ENCODE data around the gene ASMT. TPM values are rescaled to one million over a fixed set of nuclear protein-coding genes. Genes with fewer than 3 reads are reported as not detected.
"Not testable (repeated sequence)": the region's sequence is repeated elsewhere in the genome, so short reads cannot be mapped to it uniquely, and the experiment has no call there.

ASMT gene, protein sequence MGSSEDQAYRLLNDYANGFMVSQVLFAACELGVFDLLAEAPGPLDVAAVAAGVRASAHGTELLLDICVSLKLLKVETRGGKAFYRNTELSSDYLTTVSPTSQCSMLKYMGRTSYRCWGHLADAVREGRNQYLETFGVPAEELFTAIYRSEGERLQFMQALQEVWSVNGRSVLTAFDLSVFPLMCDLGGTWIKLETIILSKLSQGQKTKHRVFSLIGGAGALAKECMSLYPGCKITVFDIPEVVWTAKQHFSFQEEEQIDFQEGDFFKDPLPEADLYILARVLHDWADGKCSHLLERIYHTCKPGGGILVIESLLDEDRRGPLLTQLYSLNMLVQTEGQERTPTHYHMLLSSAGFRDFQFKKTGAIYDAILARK
- under 1 TPM; 0.40 to 0.48 TPM for total RNA-seq

- Mint-ChIP-seq H3K9me3 (no peaks in the 10 kb centered on the region), H3K27ac (no peak within 1 kb of the TSS), H3K4me3 (no peak within 1 kb of the TSS), H3K4me1 (no peaks in the 10 kb centered on the region), H3K27me3 (no peaks in the 10 kb centered on the region), H3K36me3 (ENCODE audit: low read depth) (no peaks in the 10 kb centered on the region)
- DNase-seq: no peak
- POLR2A ChIA-PET: no interaction called here
- CTCF ChIA-PET: no interaction called here
Observed at GRCh38 chrX:1614927-1615326, at the start of gene ASMT. TSS of gene ASMT (plus strand) at chrX:1615059. CDS start at chrX:1615200, 141 bp downstream.

- H3K9me3 Mint-ChIP-seq; POLR2A ChIA-PET; H3K27me3 Mint-ChIP-seq; CTCF ChIA-PET; H3K36me3 Mint-ChIP-seq (ENCODE audit: low read depth); H3K27ac Mint-ChIP-seq; H3K4me3 Mint-ChIP-seq: not testable (repeated sequence)
- DNase-seq: peak; percentile 6
- H3K4me1 Mint-ChIP-seq: peaks cover 26% of the 10 kb centered on the region
Observed at GRCh38 chrX:1574181-1574580, 40.7 kb upstream of the ASMT start.

GRCh38 chrX:1576201-1576992 lies 38.5 kb upstream of the ASMT start:
- Mint-ChIP-seq H3K36me3 (ENCODE audit: low read depth) (peaks cover 4% of the 10 kb centered on the region), H3K4me3 (no peak overlapping the region), H3K27me3 (no peaks in the 10 kb centered on the region), H3K4me1 (peaks cover 20% of the 10 kb centered on the region), H3K27ac (no peak overlapping the region), H3K9me3 (no peaks in the 10 kb centered on the region)
- peak; percentile 16 for DNase-seq
- CTCF ChIA-PET: no interaction called here
- POLR2A ChIA-PET: no interaction called here

DNA sequence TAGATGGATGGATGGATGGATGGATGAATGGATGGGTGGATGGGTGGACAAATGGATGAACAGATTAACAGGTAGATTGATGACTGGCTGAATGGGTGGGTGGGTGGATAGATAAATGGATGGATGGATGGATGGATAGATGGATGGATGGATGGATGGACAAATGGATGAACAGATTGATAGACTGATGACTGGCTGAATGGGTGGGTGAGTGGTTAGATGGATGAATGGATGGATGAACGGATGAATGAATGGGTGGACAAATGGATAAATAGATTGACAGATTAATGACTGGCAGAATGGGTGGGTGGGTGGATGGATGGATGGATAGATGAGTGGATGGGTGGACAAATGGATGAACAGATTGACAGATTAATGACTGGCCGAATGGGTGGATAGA lies 37.0 kb upstream of the ASMT start:
- ChIA-PET CTCF (no interaction called here), POLR2A (no interaction called here)
- no peak overlapping the region for H3K27ac Mint-ChIP-seq

GRCh38 chrX:1578511-1579173 lies 36.2 kb upstream of the ASMT start:
- DNase-seq: peak; percentile 15
- ChIA-PET CTCF (no interaction called here), POLR2A (no interaction called here)
- Mint-ChIP-seq H3K4me3 (no peak overlapping the region), H3K36me3 (ENCODE audit: low read depth) (peaks cover 2% of the 10 kb centered on the region), H3K27me3 (no peaks in the 10 kb centered on the region), H3K4me1 (peaks cover 31% of the 10 kb centered on the region), H3K27ac (no peak overlapping the region), H3K9me3 (no peaks in the 10 kb centered on the region)

More for the DNA sequence above, 37.0 kb upstream of the ASMT start:
- Mint-ChIP-seq H3K4me1 (peaks cover 23% of the 10 kb centered on the region), H3K9me3 (no peaks in the 10 kb centered on the region), H3K27me3 (no peaks in the 10 kb centered on the region), H3K36me3 (ENCODE audit: low read depth) (peaks cover 4% of the 10 kb centered on the region), H3K4me3 (no peak overlapping the region)
- DNase-seq: no peak

- H3K36me3 Mint-ChIP-seq (ENCODE audit: low read depth): no peaks in the 10 kb centered on the region
- peak overlapping the region; percentile 33 for H3K27ac Mint-ChIP-seq
- H3K9me3 Mint-ChIP-seq: no peaks in the 10 kb centered on the region
- no peaks in the 10 kb centered on the region for H3K27me3 Mint-ChIP-seq
- peak; percentile 86 for DNase-seq
- H3K4me3 Mint-ChIP-seq: peak overlapping the region; percentile 51
- ChIA-PET POLR2A (no interaction called here), CTCF (no interaction called here)
- peaks cover 43% of the 10 kb centered on the region for H3K4me1 Mint-ChIP-seq
Observed at GRCh38 chrX:1581132-1581531, 33.7 kb upstream of the ASMT start.

DNA sequence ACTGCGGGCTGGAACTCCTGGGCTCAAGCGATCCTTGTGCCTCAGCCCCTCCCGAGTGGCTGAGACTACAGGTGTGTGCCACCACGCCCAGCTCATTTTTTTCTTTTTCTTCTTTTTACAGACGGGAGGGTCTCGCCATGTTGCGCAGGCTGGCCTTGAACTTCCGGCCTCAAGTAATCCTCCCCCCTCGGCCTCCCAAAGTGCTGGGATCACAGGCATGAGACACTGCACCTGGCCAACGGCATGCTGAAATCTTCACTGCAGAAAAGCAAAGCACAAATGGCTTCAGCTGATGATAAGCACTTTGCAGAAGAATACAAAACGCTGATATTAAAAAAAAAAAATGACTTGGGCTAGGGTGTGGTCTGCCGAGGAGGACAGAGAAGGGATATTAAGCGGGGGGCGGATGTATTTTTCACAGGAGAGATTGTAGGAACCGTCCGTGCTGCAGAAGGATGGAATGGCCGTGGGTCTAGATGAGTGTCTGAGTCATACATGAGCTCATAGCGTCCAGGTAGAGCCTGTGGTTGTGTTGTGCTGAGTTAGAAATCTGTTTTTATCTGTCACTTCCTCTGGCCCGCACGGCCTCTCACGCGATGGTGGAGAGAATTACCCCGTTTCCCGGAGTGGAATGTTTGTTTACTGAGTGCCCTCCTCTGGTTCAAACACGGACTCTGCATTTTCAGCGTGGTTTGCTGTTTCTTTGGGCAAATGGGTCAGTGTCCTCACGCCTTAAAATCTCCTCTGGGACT lies 32.0 kb upstream of the ASMT start:
- Mint-ChIP-seq H3K9me3 (no peaks in the 10 kb centered on the region), H3K4me3 (peak overlapping the region; percentile 58), H3K36me3 (ENCODE audit: low read depth) (no peaks in the 10 kb centered on the region), H3K27ac (peak overlapping the region; percentile 85), H3K27me3 (no peaks in the 10 kb centered on the region), H3K4me1 (peaks cover 48% of the 10 kb centered on the region)
- ChIA-PET POLR2A (no interaction called here), CTCF (no interaction called here)
- DNase-seq: peak; percentile 90

DNA sequence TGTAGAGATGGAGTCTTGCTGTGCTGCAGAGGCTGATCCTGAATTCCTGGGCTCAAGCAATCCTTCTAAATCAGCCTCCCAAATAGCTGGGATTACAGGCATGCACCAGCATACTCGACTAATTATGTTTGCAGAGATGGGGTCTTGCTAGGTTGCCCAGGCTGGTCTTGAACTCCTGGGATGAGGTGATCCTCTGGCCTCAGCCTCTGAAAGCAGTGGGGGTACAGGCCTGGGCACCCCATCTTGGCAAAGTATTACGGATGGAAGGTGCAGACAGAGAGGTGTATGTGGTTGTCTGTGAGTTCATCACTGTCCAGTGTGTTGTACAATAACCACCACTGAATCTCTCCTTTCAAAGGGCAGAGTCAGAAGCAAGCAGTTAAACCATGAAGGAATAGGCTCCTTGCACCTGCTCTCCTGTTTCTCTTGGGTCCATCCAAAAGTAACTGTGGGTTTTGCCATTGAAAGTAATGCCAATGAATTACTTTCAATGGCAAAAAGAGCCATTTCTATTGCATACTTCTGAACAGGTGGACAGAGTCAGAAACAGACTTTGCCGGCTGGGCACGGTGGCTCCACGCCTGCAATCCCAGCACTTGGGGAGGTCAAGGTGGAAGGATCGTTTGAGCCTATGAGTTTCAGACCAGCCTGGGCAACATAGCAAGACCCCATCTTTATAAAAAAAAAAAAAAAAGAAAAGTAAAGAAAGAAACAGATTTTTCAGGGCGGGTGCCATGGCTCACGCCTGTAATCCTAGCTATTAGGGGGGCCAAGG lies 30.4 kb upstream of the ASMT start:
- H3K9me3 Mint-ChIP-seq: no peaks in the 10 kb centered on the region
- POLR2A ChIA-PET: no interaction called here
- H3K27ac Mint-ChIP-seq: no peak overlapping the region
- no peaks in the 10 kb centered on the region for H3K36me3 Mint-ChIP-seq (ENCODE audit: low read depth)
- CTCF ChIA-PET: no interaction called here
- no peak overlapping the region for H3K4me3 Mint-ChIP-seq
- DNase-seq: peak; percentile 14
- peaks cover 52% of the 10 kb centered on the region for H3K4me1 Mint-ChIP-seq
- no peaks in the 10 kb centered on the region for H3K27me3 Mint-ChIP-seq

DNA sequence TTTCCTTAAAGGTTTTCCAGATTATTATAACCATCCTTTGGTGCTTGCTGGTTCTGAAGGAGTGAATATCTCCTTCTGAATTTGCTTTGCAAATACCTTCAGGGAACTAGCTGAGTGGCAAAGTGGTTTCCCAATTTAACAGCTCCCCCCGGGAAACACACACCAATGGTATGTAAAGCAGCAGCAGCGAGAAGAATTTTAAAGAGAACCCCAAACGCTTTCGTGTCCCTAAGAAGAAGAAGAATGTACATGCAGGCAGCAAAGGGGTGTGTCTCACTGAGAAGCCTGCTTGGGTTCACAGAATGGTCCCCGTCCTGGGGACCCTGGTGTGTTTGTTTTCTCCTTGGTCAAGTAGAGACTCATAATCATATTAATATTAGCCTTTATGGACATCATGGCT lies 27.7 kb upstream of the ASMT start:
- ChIA-PET POLR2A (no interaction called here), CTCF (no interaction called here)
- H3K36me3 Mint-ChIP-seq (ENCODE audit: low read depth): peaks cover 3% of the 10 kb centered on the region
- H3K27me3 Mint-ChIP-seq: no peaks in the 10 kb centered on the region
- peaks cover 39% of the 10 kb centered on the region for H3K4me1 Mint-ChIP-seq
- no peaks in the 10 kb centered on the region for H3K9me3 Mint-ChIP-seq
- H3K4me3 Mint-ChIP-seq: no peak overlapping the region
- DNase-seq: peak; percentile 15
- peak overlapping the region; percentile 40 for H3K27ac Mint-ChIP-seq

- CTCF ChIA-PET: no interaction called here
- Mint-ChIP-seq H3K9me3 (no peaks in the 10 kb centered on the region), H3K27ac (peak overlapping the region; percentile 58), H3K36me3 (ENCODE audit: low read depth) (peaks cover 22% of the 10 kb centered on the region), H3K27me3 (no peaks in the 10 kb centered on the region), H3K4me3 (no peak overlapping the region), H3K4me1 (peaks cover 35% of the 10 kb centered on the region)
- DNase-seq: peak; percentile 18
- POLR2A ChIA-PET: no interaction called here
Observed at GRCh38 chrX:1589356-1590130, 25.3 kb upstream of the ASMT start.

- Mint-ChIP-seq H3K27ac (peak within 1 kb of the TSS; percentile 85), H3K4me1 (peaks cover 43% of the 10 kb centered on the region), H3K27me3 (no peaks in the 10 kb centered on the region), H3K36me3 (ENCODE audit: low read depth) (peaks cover 37% of the 10 kb centered on the region), H3K4me3 (peak within 1 kb of the TSS; percentile 88), H3K9me3 (no peaks in the 10 kb centered on the region)
- peak; percentile 99 for DNase-seq
- CTCF ChIA-PET: no interaction called here
- POLR2A ChIA-PET: no interaction called here
Observed at GRCh38 chrX:1591102-1591862, 23.6 kb upstream of the ASMT start, which contains the start of gene AKAP17A. TSS of gene AKAP17A (plus strand) at chrX:1591604. CDS start at chrX:1593463, 1,859 bp downstream.

All from activated CD4-positive, alpha-beta memory T cell treated with anti-CD3 and anti-CD28 coated beads, Interleukin-2, amount 10 ng/mL, durations not matched to agents 7 days and 5 days (primary cell).